GM12878 (cell line): Measurements from ENCODE around the gene PTPRC. TPM values are rescaled to one million over a fixed set of nuclear protein-coding genes. Genes with fewer than 3 reads are reported as not detected.

Experiments
- ATAC-seq: fragments of 200-7000 bp; cut with Tn5 transposase; 3 replicates; pipeline ENCODE4 v1.9.1; 2020; ENCODE audit warnings: mild to moderate bottlenecking, moderate library complexity
- BruUV-seq: library from RNA; stranded (reverse); fragments of 400-500 nt; replicated peaks from 2 replicates; lab custom pipeline; 2021; lab: Mats Ljungman, UMichigan
- CTCF ChIA-PET: fragments of 300-600 bp; sonication (Branson Sonifier 250); formaldehyde crosslinking; extraction: SDS; loops from one replicate; lab custom pipeline; 2021; ENCODE audit warnings: inconsistent platforms; lab: Yijun Ruan, JAX
- POLR2A ChIA-PET: fragments of 350-600 bp; formaldehyde crosslinking; extraction: SDS; loops from one replicate; lab custom pipeline; 2021; ENCODE audit warnings: inconsistent platforms; lab: Charles Lee
- RAD21 ChIA-PET: fragments of 300-600 bp; sonication (Branson Sonifier 250); formaldehyde crosslinking; loops from one replicate; lab custom pipeline; 2023; ENCODE audit warnings: antibody characterized with exemption; ENCODE audit not compliant: unreplicated experiment; lab: Charles Lee
- SMC1A ChIA-PET: fragments of 300-600 bp; sonication (Branson Sonifier 250); formaldehyde crosslinking; loops from one replicate; lab custom pipeline; 2023; ENCODE audit not compliant: unreplicated experiment, uncharacterized antibody; lab: Charles Lee
- DNase-seq: peaks from one replicate; pipeline ENCODE4 v3.0.0-alpha.2; 2011; ENCODE audit warnings: low read depth, low spot score
- FAIRE-seq: peaks from 3 replicates; lab custom pipeline; 2011; peaks lifted over from hg19 to GRCh38; lab: Jason Lieb, UNC
- H2AFZ ChIP-seq: 2 replicates; pipeline ENCODE4 v1.6.0; 2011; ENCODE audit warnings: low read depth, low read length, control low read depth; ENCODE audit not compliant: control insufficient read depth
- H3K27ac ChIP-seq: 2 replicates; pipeline ENCODE4 v1.5.1; 2011; ENCODE audit warnings: control low read depth; ENCODE audit not compliant: control insufficient read depth, insufficient read depth
- H3K27me3 ChIP-seq, 2 experiments: replicated peaks in 1 of 2; 2 replicates each; pipeline versions ENCODE4 v1.6.0 to v1.6.1; 2011; ENCODE audit warnings: low read length in 1 of 2; ENCODE audit not compliant: control insufficient read depth in 2 of 2, insufficient read depth in 2 of 2
- H3K36me3 ChIP-seq, 2 experiments: 2 replicates each; pipeline ENCODE4 v1.5.1; 2011; ENCODE audit warnings: low read length in 1 of 2; ENCODE audit not compliant: control insufficient read depth in 2 of 2, insufficient read depth in 2 of 2
- H3K4me1 ChIP-seq: 2 replicates; pipeline ENCODE4 v1.6.1; 2011; ENCODE audit warnings: mild to moderate bottlenecking, low read length, moderate library complexity, mixed read lengths; ENCODE audit not compliant: control insufficient read depth, insufficient read depth
- H3K4me2 ChIP-seq: 2 replicates; pipeline ENCODE4 v1.6.0; 2011; ENCODE audit warnings: control low read depth; ENCODE audit not compliant: control insufficient read depth, insufficient read depth
- H3K4me3 ChIP-seq: fragments of 200-600 bp; sonication (generic); 2 replicates; pipeline ENCODE4 v1.5.1; 2016
- H3K79me2 ChIP-seq: 2 replicates; pipeline ENCODE4 v1.6.0; 2011; ENCODE audit warnings: low read length; ENCODE audit not compliant: control insufficient read depth, insufficient read depth
- H3K9ac ChIP-seq: 2 replicates; pipeline ENCODE4 v1.8.0; 2011; ENCODE audit warnings: low read length, control low read depth, mixed read lengths; ENCODE audit not compliant: control insufficient read depth, insufficient read depth
- H3K9me3 ChIP-seq: replicated peaks from 3 replicates; pipeline ENCODE4 v1.5.1; 2011; ENCODE audit warnings: mild to moderate bottlenecking, low read length; ENCODE audit not compliant: control insufficient read depth, insufficient read depth
- H4K20me1 ChIP-seq: 2 replicates; pipeline ENCODE4 v1.6.0; 2011; ENCODE audit not compliant: control insufficient read depth, insufficient read depth
- BACH1 ChIP-seq: fragments of 450-650 bp; IDR thresholded peaks from 2 replicates; pipeline ENCODE4 v1.6.1; 2017; ENCODE audit warnings: mild to moderate bottlenecking, borderline replicate concordance
- BRCA1 ChIP-seq: IDR thresholded peaks from 2 replicates; pipeline ENCODE4 v1.6.1; 2011; ENCODE audit warnings: low read depth, low read length, improper control_type of control experiment
- CBFB ChIP-seq: IDR thresholded peaks from 2 replicates; pipeline ENCODE4 v1.6.1; 2016; ENCODE audit warnings: antibody characterized with exemption, low read depth
- CEBPB ChIP-seq, 2 experiments: fragments of 150-350 bp in 1 of 2; IDR thresholded peaks; 2 replicates each; pipeline ENCODE4 v1.6.1; 2012 to 2014; ENCODE audit warnings: low read depth in 2 of 2, low read length in 2 of 2, borderline replicate concordance in 1 of 2, inconsistent platforms in 1 of 2
- CREB1 ChIP-seq: IDR thresholded peaks from 2 replicates; pipeline ENCODE4 v1.6.1; 2012; ENCODE audit warnings: low read depth, mild to moderate bottlenecking, inconsistent platforms
- MLLT1 ChIP-seq: fragments of 450-650 bp; IDR thresholded peaks from 2 replicates; pipeline ENCODE4 v1.6.1; 2016; ENCODE audit warnings: mild to moderate bottlenecking
- MXI1 ChIP-seq: fragments of 150-350 bp; IDR thresholded peaks from 2 replicates; pipeline ENCODE4 v1.6.1; 2011; ENCODE audit warnings: low read depth, mild to moderate bottlenecking, inconsistent platforms, low read length, improper control_type of control experiment
- NFYB ChIP-seq: IDR thresholded peaks from 2 replicates; pipeline ENCODE4 v1.6.1; 2011; ENCODE audit warnings: low read depth, mild to moderate bottlenecking, low read length, improper control_type of control experiment, moderate library complexity; ENCODE audit not compliant: insufficient read depth
- PAX5 ChIP-seq: IDR thresholded peaks from 2 replicates; pipeline ENCODE4 v1.6.1; 2011; ENCODE audit warnings: low read depth, low read length, borderline replicate concordance
- RAD51 ChIP-seq: fragments of 450-650 bp; IDR thresholded peaks from 2 replicates; pipeline ENCODE4 v1.6.1; 2016; ENCODE audit warnings: moderate library complexity, mild to moderate bottlenecking, inconsistent platforms
- SUZ12 ChIP-seq: fragments of 200-600 bp; sonication (generic); IDR thresholded peaks from one replicate; pipeline ENCODE4 v1.6.1; 2018; ENCODE audit warnings: antibody characterized with exemption, mild to moderate bottlenecking; ENCODE audit not compliant: unreplicated experiment
- ZBTB40 ChIP-seq: fragments of 450-650 bp; IDR thresholded peaks from 2 replicates; pipeline ENCODE4 v1.6.1; 2016; ENCODE audit warnings: mild to moderate bottlenecking, moderate library complexity, borderline replicate concordance
- ZNF687 ChIP-seq: fragments of 450-650 bp; IDR thresholded peaks from 2 replicates; pipeline ENCODE4 v1.6.1; 2017; ENCODE audit warnings: mild to moderate bottlenecking, moderate library complexity
- WGBS: methylation state at CpG from one replicate; pipeline ENCODE4 v1.1.6; 2016; ENCODE audit warnings: low lambda C conversion rate; ENCODE audit not compliant: insufficient replicate concordance, insufficient coverage; ENCODE audit errors: missing lambda C conversion rate; 5-methylcytosine and 5-hydroxymethylcytosine counted together
- in situ Hi-C: fragments of 300-500 bp; cut with MboI; formaldehyde crosslinking; loops from 9 replicates; pipeline ENCODE4 v1.14.3; 2018; ENCODE audit warnings: mixed read lengths
- intact Hi-C: fragments of 100-400 bp; cut with micrococcal nuclease; formaldehyde crosslinking; loops from one replicate; pipeline ENCODE4 v1.14.2; 2022; ENCODE audit not compliant: unreplicated experiment
- polyA plus RNA-seq, 11 experiments: library from polyadenylated mRNA; depleted of rRNA in 4 of 11; unstranded in 6 of 11; stranded (reverse) in 5 of 11; fragments of >200 nt; fragmentation: Nextera tagmentation in 4 of 11; fragmentation: Illumina TruSeq in 1 of 11; extraction: Ambion mirVana in 4 of 11; extraction: Trizol in 1 of 11; gene quantifications; 1 replicate in 1 of 11; 2 replicates in 10 of 11; pipeline versions ENCODE4 v1.2.1 to v1.2.3, GENCODE V29; 2011 to 2016; ENCODE audit warnings: inconsistent platforms in 2 of 11, missing spikeins in 2 of 11, low read depth in 1 of 11
- total RNA-seq, 4 experiments: library from RNA; depleted of rRNA in 3 of 4; stranded (reverse); fragments of >200 nt in 3 of 4; fragmentation: Illumina TruSeq in 1 of 4; extraction: Trizol in 1 of 4; gene quantifications; 2 replicates each; pipeline versions ENCODE4 v1.2.1 to v1.2.3, GENCODE V29; 2013 to 2021

PTPRC gene
- total and polyA plus RNA-seq, 10 of the 15 experiments (the other 5 are each of a cell fraction or from before 2014, with no cell fraction given) = 72.9 to 221 (median 118) TPM

GRCh38 chr1:198693321-198693720, 54.5 kb downstream of the PTPRC start (continued):
- TF ChIP-seq CEBPB (IDR thresholded peaks at IDR 0.05; ENCODE audit: borderline replicate concordance in 1 of 2, low read depth in 2 of 2, low read length in 2 of 2) (no peak), PAX5 (no peak)

GRCh38 chr1:198694542-198694941, 55.7 kb downstream of the PTPRC start:
- no peak overlapping the region for H3K9ac ChIP-seq
- no peak overlapping the region for H2AFZ ChIP-seq
- ATAC-seq (no peak), FAIRE-seq (no peak), DNase-seq (no peak)
- no peak overlapping the region for H3K27ac ChIP-seq
- no peaks in the 10 kb centered on the region for H3K79me2 ChIP-seq
- ChIA-PET POLR2A (interaction anchor here (0.9 kb wide), 1 partner anchor 11 kb away, joined by 3 read pairs; no protein-coding TSS in a partner anchor), RAD21 (no interaction called here), CTCF (interaction anchor here (0.7 to 0.8 kb wide), 2 partner anchors 193 to 683 kb away, joined by 4 to 5 read pairs; no protein-coding TSS in a partner anchor), SMC1A (interaction anchor here (1.1 to 2.2 kb wide), 3 partner anchors 8 to 72 kb away, joined by 3 to 8 read pairs (median 3); no protein-coding TSS in a partner anchor)
- in situ Hi-C loops (loop anchor here (25.0 kb wide), 2 partner anchors 782 to 1157 kb away; partner anchors contain the start of genes C1orf53 and LHX9), intact Hi-C loops (no loop called here)
- H3K4me2 ChIP-seq = no peak overlapping the region
- peaks cover 3% of the 10 kb centered on the region; the same call in 1 of the 2 replicates for H3K4me1 ChIP-seq
- no peaks in the 10 kb centered on the region for H4K20me1 ChIP-seq
- no peaks in the 10 kb centered on the region for H3K9me3 ChIP-seq
- no peaks in the 10 kb centered on the region for H3K27me3 ChIP-seq
- BruUV-seq = no TSS peak
- H3K36me3 ChIP-seq = peaks cover 3 to 5% of the 10 kb centered on the region in 2 experiments; a peak in 3 of 4 replicates
- H3K4me3 ChIP-seq = no peak overlapping the region
- WGBS = 0% methylated on average over 1 of the region's 1 CpG
- TF ChIP-seq MXI1 (no peak), RAD51 (no peak), BRCA1 (no peak), NFYB (no peak), CREB1 (no peak), ZNF687 (no peak), SUZ12 (no peak), BACH1 (no peak), CBFB (no peak), MLLT1 (no peak), ZBTB40 (no peak)
